Measurements from ENCODE around the gene ATP8B4.

The ATP8B4 gene

DNA sequence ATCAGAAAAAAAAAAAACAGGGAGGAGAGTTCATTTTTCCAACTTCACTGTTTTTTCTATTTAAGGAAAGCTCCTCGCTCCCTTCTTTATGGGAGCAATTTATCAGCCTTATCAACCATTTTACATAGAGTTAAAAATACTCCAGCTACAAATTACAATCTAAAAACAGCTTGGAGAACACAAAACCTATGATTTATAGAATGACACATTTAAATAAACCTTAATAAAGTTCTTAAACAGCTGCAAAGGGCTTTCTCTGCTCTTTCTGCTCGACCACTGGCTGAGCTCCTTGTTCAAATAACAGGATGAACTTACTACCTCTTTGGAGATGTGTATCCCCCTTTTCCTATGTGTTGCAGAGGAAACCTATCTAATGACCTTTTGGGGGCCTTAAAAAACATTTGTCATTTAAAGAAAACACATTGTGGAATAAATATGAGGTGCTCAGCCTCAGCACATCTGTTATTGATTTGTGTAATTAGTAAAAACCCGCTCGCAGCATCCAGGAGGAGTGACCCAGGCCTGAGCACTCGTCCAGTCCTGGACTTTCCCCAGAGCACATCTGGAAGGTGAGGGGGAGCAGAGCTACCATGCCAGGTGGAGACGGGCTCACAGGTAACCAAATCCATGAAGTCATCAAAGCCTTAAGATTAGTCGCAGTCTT is 231.2 kb downstream of the ATP8B4 start:
- no peak for DNase-seq

DNA sequence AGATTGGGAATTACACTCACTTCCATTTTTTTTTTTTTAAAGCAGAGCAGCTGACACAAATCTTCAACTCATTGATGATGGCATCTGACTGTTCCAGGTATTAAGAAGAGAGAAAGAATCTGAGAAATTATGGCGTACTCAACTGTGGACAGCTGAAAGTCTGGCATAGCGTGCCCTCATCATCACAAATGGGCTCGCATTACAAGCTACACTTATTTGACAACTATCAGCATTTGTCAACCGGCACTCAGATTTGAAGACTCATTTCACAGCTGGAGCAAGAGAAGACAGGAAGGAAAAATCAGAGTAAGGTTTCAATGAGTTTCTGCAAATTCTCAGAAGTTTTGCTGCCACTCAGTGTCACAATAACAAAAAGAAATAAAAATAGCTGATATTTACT is 235.9 kb downstream of the ATP8B4 start:
- DNase-seq = no peak

DNA sequence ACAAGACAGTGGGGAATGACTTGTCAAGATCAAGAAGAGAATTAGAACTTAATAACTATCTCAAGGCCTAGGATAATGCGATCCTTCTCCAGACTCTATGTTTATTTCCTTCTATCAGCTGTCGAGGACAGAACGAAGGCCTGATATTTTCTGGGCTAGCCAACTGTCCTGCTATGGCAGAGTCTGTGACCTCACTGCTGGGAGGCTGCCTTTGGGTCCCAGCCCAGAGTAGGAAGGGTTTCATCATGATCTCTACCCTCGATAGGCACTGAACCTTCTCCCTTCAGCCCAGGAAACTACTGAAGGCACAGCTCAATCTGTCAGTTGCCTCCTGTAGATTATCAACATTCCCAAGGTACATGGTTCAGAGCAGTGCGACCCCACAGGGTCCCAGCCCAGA is 237.2 kb downstream of the ATP8B4 start:
- no peak for DNase-seq

DNA sequence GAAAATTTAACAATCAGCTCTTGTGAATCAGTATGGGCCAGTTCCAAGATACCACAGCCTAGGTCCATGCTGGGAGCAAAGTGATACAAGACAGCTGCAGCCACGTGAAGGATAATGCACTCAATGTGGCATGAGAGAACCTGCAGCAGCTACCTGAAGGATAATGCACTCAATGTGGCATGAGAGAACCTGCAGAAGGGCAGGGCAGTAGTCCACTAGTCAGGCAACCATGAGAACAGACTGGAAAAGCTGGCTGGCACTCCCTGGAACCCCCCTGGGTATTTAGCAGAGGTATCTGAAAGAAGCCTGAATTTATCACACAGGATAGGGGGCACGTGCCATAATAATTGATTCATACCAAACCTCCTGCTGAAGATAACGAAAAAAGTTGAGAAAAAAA is 237.6 kb downstream of the ATP8B4 start:
- DNase-seq = no peak

DNA sequence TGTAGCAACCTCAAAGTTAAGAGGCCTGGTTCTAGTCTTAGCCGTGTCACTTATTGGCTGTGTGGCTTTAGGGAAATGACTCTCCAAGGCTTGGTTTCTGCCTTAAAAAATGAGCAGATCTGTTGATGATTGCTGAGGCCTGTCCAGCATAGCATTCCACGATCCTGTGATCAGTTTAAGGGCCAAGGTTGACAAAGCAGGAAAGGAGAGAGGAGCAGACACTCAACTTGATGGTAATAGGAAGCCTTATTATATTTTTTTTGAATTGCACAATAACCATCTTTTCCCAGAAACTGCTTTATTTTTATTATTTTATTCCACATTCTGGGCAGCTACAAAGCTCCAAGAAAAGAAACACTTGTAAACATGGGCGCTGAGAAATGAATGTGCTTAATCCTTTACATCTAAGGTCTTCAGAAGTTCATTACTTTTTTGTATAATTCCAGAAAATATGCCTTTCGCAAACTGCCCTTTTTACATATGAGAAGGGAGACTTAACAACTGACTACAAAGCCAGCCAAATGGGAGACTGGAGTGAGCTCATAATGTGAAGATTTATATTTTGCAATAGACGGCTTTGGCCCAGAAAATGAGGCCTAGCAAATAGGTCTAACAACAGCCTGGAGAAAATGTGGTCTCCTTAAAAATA is 241.0 kb downstream of the ATP8B4 start:
- no peak for DNase-seq

DNA sequence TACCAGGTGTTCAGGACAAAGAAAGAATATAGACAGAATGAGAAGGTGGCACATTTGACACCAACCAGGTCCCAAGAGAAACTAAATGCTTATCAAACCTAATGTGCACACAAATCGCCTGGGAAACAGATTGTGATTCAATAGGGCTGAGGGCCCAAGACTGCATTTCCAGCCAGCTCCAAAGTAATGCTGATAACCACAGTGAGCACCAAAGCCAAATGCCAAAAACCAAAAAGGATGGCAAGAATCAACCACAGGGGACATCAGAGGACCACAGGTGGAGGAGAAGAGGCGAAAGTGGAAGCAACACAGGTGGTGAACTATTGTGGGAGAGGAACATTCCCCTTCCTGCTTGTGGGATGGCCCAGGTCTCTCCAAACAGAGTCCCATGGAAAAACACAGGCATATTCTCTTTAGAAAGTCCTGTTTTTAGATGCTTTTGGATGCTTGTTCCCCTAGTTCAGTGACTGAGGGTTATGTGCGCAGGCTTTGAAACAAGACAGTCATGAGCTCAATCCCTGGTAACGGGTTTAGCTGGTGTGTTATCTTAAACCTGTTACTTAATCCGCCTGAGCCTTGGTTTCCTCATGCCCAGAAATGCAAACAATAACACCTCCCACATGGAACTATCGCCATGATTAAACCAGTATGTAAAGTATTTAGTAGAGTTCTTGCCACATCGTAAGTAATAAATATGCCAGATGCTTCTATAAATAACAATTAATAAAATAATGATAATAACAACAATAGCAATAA is 241.7 kb downstream of the ATP8B4 start:
- no peak for DNase-seq

DNA sequence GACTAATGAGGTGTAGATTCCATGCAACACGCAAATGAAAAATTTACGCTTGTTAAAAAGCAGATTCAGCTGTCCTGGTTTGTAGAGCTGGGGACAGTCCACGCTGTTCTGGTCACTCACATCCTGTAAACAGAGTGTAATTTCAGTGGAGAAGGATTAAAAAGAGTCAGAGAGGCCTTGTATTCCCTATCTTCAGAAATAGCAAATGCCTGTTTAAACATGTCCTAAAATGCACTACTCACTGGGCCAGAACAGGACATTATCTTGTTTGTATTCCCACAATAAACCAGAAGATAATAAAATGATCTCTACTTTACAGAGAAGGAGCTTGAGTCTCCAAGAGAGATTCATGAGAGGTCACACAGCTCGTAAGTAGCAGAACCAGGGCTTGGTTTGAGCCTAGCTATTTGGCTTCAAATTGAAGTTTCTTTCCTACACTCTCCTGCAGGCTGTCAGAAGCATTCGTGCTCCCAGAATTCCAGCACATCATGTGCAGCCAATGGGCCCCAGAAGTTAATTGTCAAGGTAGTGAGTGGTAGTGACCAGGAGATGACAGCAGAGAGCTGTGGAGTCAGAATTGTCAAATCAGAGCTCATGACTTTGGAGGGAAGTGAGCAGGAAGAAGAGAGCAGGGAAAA is 242.5 kb downstream of the ATP8B4 start:
- DNase-seq = no peak

DNA sequence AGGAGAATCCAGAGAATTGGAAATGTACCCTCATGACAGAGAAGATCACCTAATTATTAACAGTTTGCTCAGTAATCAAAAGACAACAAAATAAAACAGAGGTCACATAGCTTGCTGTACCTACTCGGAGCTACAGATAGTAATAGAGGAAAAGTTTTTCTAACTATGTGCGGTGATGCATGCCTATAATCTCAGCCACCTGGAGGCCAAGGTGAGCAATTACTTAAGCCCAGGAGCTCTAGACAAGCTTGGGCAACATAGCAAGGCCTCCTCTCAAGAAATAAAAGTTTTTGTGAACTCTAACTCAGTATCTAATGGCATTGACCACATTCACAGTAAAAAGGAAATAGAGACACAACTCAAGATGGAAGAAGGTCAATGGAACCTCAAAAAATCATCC is 243.6 kb downstream of the ATP8B4 start:
- no peak for DNase-seq

DNA sequence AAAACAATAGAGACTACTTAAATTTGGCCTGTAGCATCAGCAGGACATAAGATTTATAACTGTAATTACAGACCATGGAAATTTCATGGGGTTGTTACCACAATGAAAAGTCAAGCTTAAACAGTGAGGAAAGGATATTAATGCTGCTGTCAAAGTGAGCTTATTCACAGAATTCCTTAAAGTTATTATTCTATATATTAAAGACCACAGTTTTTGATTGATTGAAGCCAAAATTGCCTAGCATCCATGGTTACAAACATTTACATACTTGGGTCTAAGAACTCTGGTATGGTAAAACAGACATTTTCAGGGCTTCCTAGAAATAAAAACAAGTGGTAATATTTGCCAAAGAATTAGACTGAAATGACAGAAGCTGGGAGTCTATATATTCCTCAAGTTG is 248.6 kb downstream of the ATP8B4 start:
- DNase-seq = no peak

DNA sequence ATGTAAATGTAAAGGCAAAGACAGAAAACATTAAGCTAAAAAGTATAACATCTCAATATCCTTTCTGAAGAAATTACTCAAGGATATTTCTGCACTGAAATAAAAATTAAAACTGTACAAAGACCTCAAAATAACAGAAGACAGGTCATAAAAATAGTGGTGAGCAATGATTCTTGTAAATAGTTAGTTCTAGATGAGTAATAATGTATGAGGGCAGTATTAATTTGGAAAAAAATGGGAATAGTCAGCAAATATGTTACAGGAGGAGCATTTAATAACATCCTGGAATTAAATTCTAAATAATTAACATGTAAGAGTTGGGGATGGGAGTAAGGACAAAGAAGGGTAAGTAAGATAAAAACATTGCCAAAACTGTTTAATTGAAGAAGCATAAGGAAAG is 250.7 kb downstream of the ATP8B4 start:
- no peak for DNase-seq

DNA sequence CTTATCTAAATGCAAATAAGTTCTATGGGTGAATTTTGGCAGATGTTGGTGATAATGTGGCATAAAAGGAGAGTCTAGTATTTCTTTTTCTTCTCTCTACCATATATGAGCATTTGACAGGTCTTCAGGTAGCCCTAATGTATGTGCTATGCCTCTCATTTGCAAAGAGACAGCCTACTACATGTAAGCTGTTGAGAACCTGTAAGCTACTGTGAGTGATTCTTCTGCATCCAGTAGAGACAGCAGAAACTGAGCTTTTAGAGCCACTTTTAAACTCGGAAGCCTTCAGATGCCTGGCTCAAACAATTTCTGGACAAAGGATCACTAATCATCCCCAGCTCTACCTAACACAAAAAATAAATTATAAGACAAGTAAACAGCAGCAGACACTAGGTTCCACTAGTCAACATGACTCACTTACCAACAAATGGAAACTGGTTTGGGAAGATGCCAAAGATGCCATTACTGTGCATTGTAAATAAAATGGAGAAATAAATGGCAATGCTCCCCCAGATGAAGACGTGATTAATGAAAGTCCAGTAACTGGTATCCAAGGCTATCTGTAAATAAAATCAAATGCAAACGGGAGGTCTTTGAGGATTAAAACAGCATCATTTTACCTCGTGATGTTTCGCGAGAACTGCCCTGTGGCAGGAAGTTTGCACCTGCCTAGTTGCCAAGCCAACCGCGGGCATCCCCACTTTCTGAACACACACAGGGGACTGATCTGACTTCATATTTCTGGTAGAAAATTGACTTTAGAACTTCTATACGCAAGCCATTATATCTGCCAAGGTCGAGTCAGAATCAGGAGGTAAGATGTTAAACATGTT is 252.9 kb downstream of the ATP8B4 start:
- DNase-seq = peak; percentile 0

DNA sequence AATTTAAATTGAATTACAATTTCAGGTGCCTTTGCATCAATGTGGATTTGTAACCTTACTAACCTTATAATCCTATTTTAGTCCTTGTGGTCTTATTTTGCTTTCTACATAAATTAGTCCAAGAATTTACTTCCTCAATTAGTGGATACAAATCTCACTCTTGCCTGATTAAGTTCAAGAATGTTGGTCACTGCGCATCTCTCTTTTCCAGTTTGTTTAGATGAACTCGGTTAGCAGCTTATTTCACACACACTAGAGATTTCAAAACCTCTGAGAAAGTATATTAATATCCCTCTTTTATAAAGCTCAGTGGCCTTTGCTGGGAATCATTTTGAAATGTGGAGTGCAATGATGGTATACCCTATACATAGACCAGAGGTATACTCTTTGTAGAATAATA is 254.8 kb downstream of the ATP8B4 start:
- no peak for DNase-seq

DNA sequence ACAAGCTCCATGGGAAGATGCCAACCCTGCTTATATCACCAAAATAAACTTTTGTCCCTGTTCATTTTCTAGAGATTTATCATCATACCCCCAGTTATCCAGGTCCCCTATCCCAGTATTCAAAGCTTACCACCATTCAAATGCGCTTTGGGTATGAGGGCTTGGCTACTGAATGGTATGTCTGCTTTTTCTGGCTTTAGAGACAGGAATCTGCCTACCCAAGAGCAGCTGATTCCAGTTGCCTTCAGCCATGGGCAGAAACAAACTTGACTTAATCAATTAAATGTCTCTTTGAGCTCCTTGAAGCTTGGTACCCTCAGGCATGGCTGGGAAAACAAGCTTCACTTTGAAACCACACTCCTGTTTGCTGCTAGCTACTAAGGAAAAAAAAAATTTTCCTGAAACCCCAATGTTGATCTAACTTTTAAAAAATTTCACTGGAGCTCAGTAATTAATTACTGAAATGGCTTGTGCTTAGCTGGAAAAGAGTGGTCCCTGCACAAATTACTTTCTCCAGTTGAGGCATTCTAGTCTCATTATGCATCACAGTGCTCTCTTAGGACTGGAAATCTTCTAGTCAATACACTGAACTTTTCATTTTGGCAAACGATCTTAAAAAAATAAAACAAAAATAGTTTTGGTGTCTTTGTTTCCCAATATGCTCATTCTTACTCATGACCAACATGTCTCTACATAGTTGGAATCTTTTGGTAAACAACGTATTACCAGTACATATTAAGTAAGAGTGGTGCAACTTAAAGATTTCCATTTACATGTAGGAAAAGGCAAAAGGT is 255.4 kb downstream of the ATP8B4 start:
- no peak for DNase-seq

DNA sequence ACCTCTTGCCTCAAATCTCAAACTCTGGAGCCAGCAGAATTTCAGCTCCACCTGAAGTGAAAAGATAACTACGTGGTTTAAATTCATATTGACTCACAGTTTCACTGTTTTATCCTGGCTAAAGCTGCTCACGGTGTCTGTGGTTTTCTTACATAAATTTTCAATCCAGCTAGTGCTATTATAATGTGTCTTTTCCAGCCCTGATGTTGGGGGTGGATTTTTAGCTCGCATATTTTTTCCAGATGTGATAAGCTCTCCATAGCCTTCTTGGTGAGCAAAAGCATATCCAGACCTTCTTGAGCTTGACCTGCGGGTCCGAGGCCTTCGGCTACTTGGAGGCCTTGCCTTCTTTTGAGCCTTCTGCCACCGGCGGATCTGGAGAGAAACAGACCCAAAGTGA is 258.9 kb downstream of the ATP8B4 start:
- DNase-seq = no peak

DNA sequence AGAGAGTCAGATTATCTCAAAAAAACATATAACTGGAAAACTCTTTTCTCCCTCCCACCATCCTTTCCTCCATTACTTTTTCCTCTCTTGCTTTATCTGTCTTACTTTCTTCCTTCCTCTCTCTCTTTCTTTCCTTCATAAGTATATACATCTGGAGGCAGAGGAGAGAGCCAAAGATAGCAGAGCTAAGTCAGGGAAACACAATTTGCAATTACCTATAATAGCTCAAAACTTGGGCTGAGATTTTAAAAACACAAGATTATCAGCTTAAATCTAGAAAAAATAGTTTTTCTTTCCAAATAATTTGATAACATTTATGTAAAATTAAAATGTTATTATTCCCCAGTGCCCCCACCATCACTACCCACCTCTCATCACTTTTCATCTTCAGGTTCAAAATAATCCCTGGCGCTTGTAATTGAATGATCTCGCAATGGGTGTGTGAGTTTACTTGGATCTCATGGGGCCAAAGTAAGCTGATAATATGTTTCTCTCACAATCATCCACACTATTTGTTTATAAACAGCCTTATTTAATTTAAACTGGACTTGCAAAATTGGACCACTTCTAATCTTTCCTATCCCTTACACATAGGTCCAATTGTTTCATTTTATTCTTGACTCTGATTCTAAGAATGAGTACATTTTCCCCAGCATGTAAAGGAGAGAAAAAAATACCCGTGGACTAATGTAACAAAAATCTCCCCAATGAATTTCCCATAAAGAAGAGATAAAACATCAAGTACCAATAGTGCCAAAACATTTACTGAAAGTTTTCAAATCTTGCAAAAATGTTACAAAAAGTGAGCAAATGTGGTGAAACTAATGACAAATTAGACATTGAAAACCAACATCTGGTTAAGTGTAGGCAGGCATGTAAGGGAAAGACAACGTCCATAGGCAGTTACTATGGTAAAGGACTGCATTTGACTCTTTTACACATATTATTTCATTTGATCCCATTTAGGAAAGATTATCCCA is 261.2 kb downstream of the ATP8B4 start:
- no peak for DNase-seq

DNA sequence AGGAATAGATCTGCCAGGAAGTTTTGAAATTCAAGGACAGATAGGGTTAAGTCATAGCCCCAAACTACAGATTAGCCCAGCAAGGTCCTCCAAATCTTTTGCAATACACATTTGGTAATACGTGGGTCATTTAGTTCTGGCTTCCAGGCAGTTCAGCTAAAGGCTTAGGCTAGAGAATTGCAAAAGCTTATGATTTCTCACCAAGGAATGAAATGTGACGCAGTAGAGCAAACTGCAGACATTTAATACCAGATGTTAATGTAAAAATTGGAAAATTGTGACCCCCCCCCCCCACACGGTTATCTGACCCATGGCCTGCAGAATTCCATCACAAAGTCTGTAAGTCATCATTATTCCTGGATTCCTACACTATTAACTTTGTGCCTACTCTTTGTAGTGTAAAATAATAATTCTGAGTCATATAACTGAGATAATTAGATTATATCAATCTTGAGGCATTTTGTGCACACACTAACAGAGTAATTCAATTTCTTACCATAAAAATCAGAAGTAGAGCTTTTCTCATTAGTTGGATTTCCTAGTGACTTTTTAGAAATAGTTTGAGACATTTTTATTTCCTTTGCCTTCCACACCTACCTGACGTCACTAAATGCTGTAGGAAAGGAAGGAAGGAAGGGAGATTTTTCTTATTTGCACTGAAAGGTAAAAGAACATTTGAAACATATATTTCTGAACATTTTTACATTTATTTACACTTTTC is 263.0 kb downstream of the ATP8B4 start:
- DNase-seq = no peak

DNA sequence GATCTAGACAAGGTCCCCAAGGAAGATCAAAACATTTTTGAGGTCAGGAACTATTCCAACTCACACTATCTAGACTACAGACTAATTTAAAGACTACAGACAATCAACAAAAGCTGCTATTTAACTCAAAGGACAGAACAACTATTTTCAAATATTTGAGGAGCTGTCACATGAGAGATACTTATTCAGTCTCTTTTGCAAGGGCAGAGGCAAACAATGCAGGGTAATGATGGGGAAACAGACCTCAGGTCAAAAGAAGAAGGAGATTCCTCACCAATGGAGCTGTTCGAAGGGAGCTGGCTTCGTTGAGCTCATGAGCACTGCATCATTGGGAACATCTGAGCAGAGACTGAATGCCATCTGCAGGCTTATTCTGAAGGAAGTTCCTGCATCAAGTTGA is 266.3 kb downstream of the ATP8B4 start:
- DNase-seq = no peak

DNA sequence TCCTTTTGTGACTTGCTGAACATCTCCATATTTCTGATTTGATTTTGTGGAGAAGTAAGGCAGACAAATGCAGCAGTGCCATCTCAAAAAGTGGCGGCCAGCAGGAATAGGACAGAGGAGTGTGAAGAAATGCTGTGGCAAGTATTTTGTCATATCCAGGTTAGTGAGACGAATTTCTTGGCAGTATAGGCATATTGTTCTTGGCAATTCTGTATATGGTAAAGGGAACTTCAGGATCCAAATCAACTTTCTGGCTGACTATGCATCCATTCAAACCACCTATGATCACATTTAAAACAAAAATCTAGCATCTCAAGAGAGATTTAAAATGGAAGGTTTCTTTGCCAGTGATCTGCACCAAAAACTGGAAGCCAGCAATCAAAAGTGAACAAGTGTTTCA is 270.2 kb downstream of the ATP8B4 start:
- DNase-seq = no peak

DNA sequence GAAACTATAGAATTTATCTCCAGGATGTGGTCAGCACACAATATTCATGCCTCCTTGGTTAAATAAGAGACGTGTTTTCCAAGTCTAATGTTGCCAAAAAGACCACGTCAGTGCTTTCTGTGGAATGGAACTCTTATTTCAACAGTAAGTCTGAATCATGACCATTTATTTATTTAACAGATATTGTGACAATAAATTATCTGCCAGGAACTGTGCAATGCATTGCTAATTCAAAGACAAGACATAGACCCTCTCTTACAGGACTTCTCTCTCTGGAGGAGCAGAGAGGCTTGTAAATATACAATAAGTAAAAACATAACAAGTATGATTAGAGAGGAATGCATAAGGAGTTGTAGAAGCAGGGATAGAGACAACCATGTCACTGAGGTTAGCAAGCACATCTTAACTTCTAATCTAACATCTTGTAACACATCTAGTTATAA is 270.7 kb downstream of the ATP8B4 start:
- DNase-seq = no peak

All from NCI-H446 treated with DMSO at 0.1 percent for 48 hours (cell line).